GM13976 (cell line): ENCODE data around the gene SPESP1.

Experiments
- DNase-seq: peaks from one replicate; pipeline ENCODE4 v3.0.0; 2012; ENCODE audit warnings: low spot score
- in situ Hi-C: fragments of 300-500 bp; cut with MboI; formaldehyde crosslinking; loops from one replicate; pipeline ENCODE4 v1.12.0; 2022; ENCODE audit warnings: low sequenced_read_pairs, mixed read lengths, inconsistent platforms; ENCODE audit not compliant: unreplicated experiment
- TF ChIP-seq, protein P1 (sequence below): IDR thresholded peaks from 2 replicates; pipeline ENCODE4 v1.5.1; 2012; ENCODE audit warnings: borderline replicate concordance, mild to moderate bottlenecking; ENCODE audit not compliant: insufficient read depth; ENCODE audit errors: extremely low read depth, missing control alignments, control extremely low read depth

The SPESP1 gene

GRCh38 chr15:68897016-68897415, 33.3 kb upstream of the SPESP1 start:
- DNase-seq = no peak
- in situ Hi-C loops = no loop called here
- TF ChIP-seq, protein P1, sequence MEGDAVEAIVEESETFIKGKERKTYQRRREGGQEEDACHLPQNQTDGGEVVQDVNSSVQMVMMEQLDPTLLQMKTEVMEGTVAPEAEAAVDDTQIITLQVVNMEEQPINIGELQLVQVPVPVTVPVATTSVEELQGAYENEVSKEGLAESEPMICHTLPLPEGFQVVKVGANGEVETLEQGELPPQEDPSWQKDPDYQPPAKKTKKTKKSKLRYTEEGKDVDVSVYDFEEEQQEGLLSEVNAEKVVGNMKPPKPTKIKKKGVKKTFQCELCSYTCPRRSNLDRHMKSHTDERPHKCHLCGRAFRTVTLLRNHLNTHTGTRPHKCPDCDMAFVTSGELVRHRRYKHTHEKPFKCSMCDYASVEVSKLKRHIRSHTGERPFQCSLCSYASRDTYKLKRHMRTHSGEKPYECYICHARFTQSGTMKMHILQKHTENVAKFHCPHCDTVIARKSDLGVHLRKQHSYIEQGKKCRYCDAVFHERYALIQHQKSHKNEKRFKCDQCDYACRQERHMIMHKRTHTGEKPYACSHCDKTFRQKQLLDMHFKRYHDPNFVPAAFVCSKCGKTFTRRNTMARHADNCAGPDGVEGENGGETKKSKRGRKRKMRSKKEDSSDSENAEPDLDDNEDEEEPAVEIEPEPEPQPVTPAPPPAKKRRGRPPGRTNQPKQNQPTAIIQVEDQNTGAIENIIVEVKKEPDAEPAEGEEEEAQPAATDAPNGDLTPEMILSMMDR = no peak

DNA sequence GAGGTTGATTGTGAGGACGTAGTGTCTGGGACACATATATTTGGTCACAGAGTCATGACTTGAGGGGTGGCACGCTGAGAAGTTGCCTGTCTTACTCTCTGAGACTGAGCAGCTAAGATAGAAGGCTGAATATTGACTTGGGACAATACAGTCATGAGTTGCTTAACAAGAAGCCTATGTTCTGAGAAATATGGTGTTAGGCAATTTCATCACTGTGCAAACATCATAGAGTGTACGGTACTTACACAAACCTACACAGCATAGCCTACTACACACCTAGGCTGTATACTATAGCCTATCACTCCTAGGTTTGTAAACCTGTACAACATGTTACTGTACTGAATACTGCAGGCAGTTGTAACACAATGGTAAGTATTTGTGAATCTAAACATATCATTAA, 30.3 kb upstream of the SPESP1 start:
- in situ Hi-C loops = no loop called here
- DNase-seq = no peak
- TF ChIP-seq, protein P1 = no peak

GRCh38 chr15:68907396-68907923, 22.9 kb upstream of the SPESP1 start:
- no peak for DNase-seq
- in situ Hi-C loops = no loop called here
- TF ChIP-seq, protein P1 = no peak

GRCh38 chr15:68909601-68910100, 20.7 kb upstream of the SPESP1 start:
- TF ChIP-seq, protein P1 = no peak
- DNase-seq = no peak
- in situ Hi-C loops = no loop called here

DNA sequence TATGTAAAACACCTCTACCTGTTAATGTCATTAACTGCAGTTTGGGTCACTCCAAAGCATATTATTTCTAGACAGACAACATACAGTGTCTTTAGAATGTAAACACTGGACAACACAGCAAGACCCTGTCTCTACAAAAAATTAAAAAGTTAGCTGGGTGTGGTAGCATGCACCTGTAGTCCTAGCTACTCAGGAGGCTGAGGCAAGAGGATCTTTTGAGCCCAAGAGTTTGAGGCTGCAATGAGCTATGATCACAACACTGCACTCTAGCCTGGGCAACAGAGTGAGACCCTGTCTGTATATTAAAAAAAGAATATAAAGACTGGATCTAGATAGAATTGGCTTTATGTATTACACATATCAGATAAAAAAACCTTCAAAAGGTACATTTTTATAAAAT, 20.0 kb upstream of the SPESP1 start:
- in situ Hi-C loops = no loop called here
- DNase-seq = no peak
- TF ChIP-seq, protein P1 = no peak

DNA sequence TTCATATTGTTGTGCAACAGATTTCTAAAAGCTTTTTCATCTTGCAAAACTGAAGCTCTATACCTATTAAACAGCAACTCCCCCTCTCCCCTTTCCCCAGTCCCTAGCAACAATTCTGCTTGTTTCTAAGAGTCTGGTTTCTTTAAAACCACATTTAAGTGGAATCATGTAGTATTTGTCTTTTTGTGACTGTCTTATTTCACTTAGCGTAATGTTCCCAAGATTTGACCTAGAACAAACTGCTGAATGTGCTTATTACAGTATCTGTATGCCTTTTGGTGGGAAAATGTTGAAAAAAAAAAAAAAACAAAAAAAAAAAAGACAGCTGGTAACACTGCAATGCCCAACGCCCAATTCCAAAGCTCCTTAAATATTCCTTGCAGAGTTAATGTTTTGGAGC, 19.5 kb upstream of the SPESP1 start:
- no peak for DNase-seq
- in situ Hi-C loops = no loop called here
- TF ChIP-seq, protein P1 = no peak
